ENCODE measurements around the gene BEST4.

DNA sequence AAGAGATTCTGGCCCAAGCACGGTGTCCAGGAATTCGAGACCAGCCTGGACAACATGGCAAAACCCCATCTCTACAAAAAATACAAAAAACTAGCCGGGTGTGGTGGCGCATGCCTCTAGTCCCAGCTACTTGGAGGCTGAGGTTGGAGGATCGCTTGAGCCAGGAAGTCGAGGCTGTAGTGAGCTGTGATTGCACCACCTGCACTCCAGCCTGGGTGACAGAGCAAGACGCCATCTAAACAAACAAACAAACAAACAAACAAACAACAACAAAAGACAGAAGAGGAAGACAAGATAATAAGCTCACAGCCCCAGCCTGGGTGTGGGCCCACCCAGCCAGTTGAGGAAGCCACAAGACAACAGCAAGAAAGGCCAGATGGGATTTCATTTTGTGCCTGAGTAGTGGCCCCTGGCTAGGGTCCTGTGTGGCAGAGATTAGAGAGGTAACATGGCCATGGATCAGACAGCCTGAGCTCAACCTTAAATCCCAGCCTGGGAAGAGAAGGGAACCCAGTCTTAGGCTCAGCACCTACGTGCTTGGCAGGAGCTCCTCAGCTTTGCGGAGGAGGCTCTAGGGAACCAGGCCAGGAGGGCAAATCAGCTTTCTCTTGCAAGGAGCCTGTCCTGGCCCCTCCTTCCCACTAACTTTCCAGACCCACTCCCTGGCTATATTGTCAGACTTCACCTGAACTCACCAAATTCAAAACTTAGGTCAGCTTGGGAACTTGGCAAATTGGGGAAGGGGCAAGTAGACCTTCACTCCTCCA lies 4.9 kb upstream of the BEST4 start:
- TF ChIP-seq EZH2 (IDR thresholded peaks at IDR 0.05): no peak
- TF ChIP-seq, protein P1, sequence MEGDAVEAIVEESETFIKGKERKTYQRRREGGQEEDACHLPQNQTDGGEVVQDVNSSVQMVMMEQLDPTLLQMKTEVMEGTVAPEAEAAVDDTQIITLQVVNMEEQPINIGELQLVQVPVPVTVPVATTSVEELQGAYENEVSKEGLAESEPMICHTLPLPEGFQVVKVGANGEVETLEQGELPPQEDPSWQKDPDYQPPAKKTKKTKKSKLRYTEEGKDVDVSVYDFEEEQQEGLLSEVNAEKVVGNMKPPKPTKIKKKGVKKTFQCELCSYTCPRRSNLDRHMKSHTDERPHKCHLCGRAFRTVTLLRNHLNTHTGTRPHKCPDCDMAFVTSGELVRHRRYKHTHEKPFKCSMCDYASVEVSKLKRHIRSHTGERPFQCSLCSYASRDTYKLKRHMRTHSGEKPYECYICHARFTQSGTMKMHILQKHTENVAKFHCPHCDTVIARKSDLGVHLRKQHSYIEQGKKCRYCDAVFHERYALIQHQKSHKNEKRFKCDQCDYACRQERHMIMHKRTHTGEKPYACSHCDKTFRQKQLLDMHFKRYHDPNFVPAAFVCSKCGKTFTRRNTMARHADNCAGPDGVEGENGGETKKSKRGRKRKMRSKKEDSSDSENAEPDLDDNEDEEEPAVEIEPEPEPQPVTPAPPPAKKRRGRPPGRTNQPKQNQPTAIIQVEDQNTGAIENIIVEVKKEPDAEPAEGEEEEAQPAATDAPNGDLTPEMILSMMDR (IDR thresholded peaks at IDR 0.05): no peak
- no peak for TF ChIP-seq EZH2phosphoT487 (IDR thresholded peaks at IDR 0.05)

Data from neural progenitor cell (in vitro differentiated cells).